ENCODE data around the gene HPCAL1. TPM values are rescaled to one million over a fixed set of nuclear protein-coding genes. Genes with fewer than 3 reads are reported as not detected.

Gene HPCAL1
- total and polyA plus RNA-seq, 2 of the 8 experiments (the other 6 are each of a cell fraction or from before 2014, with no cell fraction given), result 5.8 to 8.6 TPM

DNA sequence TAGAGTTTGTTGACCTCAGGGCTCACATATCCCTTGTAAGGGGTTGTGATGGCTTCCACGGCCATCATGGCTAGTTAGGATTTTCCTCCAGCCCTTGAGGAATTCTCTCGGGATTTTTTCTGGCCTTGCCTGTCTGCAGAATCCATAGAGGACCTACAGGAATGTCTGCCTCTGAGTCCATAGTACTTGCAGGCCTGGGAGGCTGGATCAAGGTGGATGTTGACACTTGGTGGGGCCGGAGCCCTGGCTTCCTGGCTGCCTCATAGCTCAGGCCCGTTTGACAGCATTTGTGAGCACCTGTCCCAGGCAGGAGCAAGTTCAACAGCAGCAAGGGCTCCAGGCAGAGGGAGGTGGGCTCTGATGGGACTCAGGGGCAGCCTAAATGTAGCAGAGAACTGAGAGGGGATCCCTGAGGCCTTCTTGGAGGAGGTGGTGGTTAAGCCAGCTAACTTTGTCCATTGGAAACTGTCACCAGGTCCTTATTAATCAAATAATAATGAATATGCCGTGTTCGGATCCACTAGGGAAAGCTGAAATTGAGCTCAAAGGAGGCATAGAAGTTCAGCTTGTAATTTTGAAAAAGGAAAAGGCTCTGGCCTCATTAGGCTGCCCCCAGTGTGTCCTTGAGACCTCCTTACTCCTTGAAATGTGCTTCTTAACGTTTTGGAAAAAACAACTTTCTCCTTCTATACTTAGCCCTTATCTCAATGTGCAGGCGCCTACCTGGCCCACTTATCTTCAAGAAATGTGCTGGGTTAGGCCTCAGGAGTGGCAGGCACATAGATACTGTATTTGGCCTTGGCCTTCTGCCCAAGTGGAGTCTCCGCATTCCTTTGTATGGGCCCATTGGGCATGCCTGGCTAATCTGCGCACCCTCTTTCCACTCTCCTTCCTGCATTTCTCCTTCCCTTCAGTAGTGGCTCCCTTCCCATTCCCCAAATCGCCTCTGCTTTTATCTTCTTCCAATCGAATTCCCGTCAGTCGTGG lies 66.9 kb downstream of the HPCAL1 start (continued):
- TF ChIP-seq, protein P1, sequence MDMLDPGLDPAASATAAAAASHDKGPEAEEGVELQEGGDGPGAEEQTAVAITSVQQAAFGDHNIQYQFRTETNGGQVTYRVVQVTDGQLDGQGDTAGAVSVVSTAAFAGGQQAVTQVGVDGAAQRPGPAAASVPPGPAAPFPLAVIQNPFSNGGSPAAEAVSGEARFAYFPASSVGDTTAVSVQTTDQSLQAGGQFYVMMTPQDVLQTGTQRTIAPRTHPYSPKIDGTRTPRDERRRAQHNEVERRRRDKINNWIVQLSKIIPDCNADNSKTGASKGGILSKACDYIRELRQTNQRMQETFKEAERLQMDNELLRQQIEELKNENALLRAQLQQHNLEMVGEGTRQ (IDR thresholded peaks at IDR 0.05; ENCODE audit: low read length), result no peak
- TF ChIP-seq RXRA (IDR thresholded peaks at IDR 0.05; ENCODE audit: insufficient read depth, low read depth, low read length), result no peak
- TF ChIP-seq EGR1 (IDR thresholded peaks at IDR 0.05; ENCODE audit: borderline replicate concordance, low read depth, low read length), result no peak
- TF ChIP-seq SAP30 (IDR thresholded peaks at IDR 0.05; ENCODE audit: insufficient read depth, insufficient replicate concordance, low read length), result no peak
- no peak for TF ChIP-seq SIRT6 (IDR thresholded peaks at IDR 0.05; ENCODE audit: low read length)
- no peak for TF ChIP-seq TCF12 (IDR thresholded peaks at IDR 0.05; ENCODE audit: low read depth, low read length)
- TF ChIP-seq ASH2L (IDR thresholded peaks at IDR 0.05; ENCODE audit: low read length), result no peak
- TF ChIP-seq SP4 (IDR thresholded peaks at IDR 0.05; ENCODE audit: low read length), result no peak
